HL-60 (cell line): ENCODE measurements around the gene CMIP.

Experiments used
- DNase-seq, 2 experiments: peaks; one replicate each; pipeline ENCODE4 v3.0.0-alpha.2; 2010 to 2020; ENCODE audit warnings: low read depth in 1 of 2, low spot score in 1 of 2
- H3K27ac ChIP-seq: fragments of 250-450 bp; sonication (Bioruptor Pico); replicated peaks from 2 replicates; pipeline ENCODE4 v1.5.1; 2020; ENCODE audit warnings: mild to moderate bottlenecking, moderate library complexity
- H3K27me3 ChIP-seq: fragments of 250-450 bp; sonication (Bioruptor Pico); 2 replicates; pipeline ENCODE4 v1.5.1; 2021; ENCODE audit warnings: mild to moderate bottlenecking, moderate library complexity; ENCODE audit not compliant: insufficient read depth, poor library complexity, severe bottlenecking
- H3K4me3 ChIP-seq: replicated peaks from 2 replicates; pipeline ENCODE4 v1.5.1; 2011; ENCODE audit warnings: mild to moderate bottlenecking, control low read depth, low read length; ENCODE audit not compliant: insufficient read depth
- GABPA ChIP-seq: IDR thresholded peaks from 2 replicates; pipeline ENCODE4 v1.6.1; 2012; ENCODE audit warnings: low read depth
- POLR2AphosphoS5 ChIP-seq: IDR thresholded peaks from 2 replicates; pipeline ENCODE4 v1.6.1; 2012; ENCODE audit warnings: low read depth
- SPI1 ChIP-seq: IDR thresholded peaks from 2 replicates; pipeline ENCODE4 v1.6.1; 2012; ENCODE audit warnings: low read depth, mild to moderate bottlenecking, borderline replicate concordance
- TF ChIP-seq, protein P1 (sequence below): IDR thresholded peaks from 2 replicates; pipeline ENCODE4 v1.6.1; 2012; ENCODE audit warnings: low read depth; ENCODE audit not compliant: insufficient replicate concordance
- TF ChIP-seq, protein P2 (sequence below): IDR thresholded peaks from one replicate; pipeline ENCODE4 v1.5.1; 2011; ENCODE audit warnings: low read length, control low read depth, inconsistent platforms; ENCODE audit not compliant: insufficient read depth

The CMIP gene

DNA sequence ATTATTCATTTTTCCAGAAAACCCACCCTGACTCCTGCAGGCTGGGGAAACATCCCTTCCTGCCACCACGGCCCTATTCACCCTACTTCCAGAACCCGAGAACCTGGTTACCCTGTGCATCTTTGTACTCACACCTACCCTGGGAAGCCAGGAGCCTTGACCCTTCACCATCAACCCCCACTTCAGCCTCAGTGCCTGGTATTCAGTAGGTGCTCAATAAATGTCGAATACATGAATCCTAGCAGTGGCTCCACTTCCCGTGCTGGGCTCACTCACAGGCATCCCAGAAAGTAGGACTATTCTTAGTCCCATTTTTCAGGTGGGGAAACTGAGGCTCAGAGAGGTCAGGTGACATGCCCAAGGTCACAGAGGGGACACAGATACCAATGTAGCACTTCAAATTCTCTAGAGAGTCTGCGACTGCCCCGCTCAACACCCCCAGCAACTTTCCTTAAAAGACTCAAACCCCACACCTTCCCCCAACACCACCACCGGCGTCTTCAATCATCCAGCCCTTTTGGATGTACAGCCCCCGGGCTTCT, 36.1 kb upstream of the CMIP start:
- Histone ChIP-seq H3K27ac (no peak overlapping the region), H3K4me3 (no peak overlapping the region), H3K27me3 (no peaks in the 10 kb centered on the region)
- TF ChIP-seq, protein P1, sequence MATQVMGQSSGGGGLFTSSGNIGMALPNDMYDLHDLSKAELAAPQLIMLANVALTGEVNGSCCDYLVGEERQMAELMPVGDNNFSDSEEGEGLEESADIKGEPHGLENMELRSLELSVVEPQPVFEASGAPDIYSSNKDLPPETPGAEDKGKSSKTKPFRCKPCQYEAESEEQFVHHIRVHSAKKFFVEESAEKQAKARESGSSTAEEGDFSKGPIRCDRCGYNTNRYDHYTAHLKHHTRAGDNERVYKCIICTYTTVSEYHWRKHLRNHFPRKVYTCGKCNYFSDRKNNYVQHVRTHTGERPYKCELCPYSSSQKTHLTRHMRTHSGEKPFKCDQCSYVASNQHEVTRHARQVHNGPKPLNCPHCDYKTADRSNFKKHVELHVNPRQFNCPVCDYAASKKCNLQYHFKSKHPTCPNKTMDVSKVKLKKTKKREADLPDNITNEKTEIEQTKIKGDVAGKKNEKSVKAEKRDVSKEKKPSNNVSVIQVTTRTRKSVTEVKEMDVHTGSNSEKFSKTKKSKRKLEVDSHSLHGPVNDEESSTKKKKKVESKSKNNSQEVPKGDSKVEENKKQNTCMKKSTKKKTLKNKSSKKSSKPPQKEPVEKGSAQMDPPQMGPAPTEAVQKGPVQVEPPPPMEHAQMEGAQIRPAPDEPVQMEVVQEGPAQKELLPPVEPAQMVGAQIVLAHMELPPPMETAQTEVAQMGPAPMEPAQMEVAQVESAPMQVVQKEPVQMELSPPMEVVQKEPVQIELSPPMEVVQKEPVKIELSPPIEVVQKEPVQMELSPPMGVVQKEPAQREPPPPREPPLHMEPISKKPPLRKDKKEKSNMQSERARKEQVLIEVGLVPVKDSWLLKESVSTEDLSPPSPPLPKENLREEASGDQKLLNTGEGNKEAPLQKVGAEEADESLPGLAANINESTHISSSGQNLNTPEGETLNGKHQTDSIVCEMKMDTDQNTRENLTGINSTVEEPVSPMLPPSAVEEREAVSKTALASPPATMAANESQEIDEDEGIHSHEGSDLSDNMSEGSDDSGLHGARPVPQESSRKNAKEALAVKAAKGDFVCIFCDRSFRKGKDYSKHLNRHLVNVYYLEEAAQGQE, result no peak
- TF ChIP-seq SPI1 (no peak), POLR2AphosphoS5 (no peak), GABPA (no peak)
- TF ChIP-seq, protein P2, sequence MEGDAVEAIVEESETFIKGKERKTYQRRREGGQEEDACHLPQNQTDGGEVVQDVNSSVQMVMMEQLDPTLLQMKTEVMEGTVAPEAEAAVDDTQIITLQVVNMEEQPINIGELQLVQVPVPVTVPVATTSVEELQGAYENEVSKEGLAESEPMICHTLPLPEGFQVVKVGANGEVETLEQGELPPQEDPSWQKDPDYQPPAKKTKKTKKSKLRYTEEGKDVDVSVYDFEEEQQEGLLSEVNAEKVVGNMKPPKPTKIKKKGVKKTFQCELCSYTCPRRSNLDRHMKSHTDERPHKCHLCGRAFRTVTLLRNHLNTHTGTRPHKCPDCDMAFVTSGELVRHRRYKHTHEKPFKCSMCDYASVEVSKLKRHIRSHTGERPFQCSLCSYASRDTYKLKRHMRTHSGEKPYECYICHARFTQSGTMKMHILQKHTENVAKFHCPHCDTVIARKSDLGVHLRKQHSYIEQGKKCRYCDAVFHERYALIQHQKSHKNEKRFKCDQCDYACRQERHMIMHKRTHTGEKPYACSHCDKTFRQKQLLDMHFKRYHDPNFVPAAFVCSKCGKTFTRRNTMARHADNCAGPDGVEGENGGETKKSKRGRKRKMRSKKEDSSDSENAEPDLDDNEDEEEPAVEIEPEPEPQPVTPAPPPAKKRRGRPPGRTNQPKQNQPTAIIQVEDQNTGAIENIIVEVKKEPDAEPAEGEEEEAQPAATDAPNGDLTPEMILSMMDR, result no peak
- no peak for DNase-seq

DNA sequence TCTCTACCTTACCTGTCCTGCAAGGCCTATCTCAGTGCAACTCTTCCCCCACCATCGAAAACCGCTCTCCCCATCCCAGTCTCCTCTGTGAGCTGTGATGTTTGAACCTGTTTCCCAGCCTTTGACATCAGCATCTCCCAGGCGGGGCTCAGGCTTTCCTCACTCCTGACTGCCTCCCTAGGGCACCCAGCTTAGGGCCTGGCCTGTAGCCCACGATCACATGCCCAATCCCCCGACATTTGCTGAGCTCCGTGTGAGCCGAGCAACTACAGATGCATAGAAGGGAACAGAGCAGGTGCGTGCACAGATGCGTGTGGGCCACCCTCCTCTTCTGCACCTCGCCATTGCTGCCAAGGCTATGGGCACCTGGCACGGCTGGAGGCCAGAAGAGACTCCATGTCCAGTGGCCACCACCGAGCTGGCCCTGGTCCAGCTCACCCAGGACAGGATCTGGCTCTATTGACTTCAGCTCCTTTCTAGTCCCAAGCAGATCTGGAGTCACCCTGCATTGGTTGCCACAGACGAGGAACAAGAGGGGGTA, 35.5 kb upstream of the CMIP start:
- TF ChIP-seq, protein P2, result no peak
- TF ChIP-seq GABPA, result no peak
- TF ChIP-seq, protein P1, result no peak
- no peak for TF ChIP-seq POLR2AphosphoS5
- TF ChIP-seq SPI1, result no peak
- Histone ChIP-seq H3K4me3 (no peak overlapping the region), H3K27me3 (no peaks in the 10 kb centered on the region), H3K27ac (no peak overlapping the region)
- no peak for DNase-seq

DNA sequence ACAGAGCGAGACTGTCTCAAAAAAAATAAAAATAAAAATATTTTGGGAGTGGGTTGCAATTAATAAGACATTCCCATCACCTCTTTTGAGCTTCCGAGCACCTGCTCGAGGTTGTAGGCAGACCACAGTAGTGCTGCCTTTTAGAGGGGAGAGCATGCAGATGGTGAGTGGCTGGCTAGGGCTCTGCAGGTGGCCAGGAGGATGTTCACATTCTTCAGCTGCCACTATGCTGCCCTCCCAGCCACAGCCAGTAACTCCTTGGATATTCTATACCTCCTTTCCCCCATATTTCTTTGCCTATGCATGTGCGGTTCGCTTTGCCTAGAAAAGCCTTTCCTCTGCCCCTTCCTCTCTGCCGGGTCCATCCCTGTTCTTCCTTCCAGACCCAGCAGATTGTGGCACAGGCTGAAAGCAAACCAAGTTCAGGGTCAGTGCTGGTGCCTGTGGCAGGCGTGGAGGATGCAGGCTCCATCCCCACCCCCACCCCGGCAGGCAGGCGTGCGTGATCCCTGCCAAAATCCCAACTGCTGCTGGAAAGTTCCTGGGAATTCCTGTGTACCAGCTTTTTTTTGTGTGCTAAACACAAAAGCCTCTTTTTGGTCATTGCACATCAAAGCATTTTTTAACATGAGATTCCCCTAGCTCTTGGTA, 33.8 kb upstream of the CMIP start:
- Histone ChIP-seq H3K27ac (no peak overlapping the region), H3K4me3 (no peak overlapping the region), H3K27me3 (no peaks in the 10 kb centered on the region)
- no peak for DNase-seq
- TF ChIP-seq SPI1, result no peak
- TF ChIP-seq, protein P2, result no peak
- TF ChIP-seq POLR2AphosphoS5, result no peak
- TF ChIP-seq, protein P1, result no peak
- TF ChIP-seq GABPA, result no peak
